NCI-H510A treated with DMSO at 0.1 percent for 48 hours (cell line): ENCODE results near the gene KIAA2012.
"Not testable (repeated sequence)": the region's sequence is repeated elsewhere in the genome, so short reads cannot be mapped to it uniquely, and the experiment has no call there.

Experiments used
- DNase-seq: peaks from one replicate; lab custom pipeline; 2025; lab: John Stamatoyannopoulos, UW

The KIAA2012 gene

DNA sequence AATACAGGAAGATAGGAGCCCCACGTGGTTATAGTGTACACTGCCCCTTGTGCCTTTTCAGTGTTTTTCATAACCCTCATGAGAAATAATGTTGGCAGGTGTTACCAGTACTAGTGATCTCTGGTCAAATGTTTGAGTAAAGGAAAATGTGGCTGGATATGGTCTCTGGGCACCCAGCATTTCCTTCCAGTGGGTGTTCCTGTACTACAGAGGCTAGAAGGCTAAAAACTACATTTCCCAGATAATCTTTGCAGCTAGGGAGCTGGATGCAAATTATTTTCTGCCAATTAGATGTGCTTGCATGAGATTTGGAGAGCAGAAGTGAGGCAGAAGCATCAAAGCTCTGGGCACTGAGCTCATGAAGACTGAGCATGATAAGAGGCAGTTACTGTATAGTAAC, 45.1 kb downstream of the KIAA2012 start:
- DNase-seq: no peak

DNA sequence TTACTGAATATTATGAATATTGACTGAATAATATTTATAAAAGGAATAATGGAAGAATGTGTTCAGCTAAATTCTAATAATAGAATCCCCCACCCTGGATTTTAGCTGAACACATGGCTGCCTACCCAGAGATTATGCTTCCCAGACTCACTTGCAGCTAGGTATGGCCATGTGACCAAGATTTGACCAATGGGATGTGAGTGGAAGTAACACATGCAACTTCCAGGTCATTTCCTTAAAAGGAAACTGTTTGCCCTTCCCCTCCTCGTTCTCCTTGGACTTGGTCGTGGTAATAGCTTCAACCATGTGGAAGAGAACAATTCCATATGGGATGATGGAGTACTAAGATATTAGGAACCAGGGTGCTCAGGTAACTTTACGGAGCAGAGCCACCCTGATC, 47.8 kb downstream of the KIAA2012 start:
- DNase-seq: no peak

DNA sequence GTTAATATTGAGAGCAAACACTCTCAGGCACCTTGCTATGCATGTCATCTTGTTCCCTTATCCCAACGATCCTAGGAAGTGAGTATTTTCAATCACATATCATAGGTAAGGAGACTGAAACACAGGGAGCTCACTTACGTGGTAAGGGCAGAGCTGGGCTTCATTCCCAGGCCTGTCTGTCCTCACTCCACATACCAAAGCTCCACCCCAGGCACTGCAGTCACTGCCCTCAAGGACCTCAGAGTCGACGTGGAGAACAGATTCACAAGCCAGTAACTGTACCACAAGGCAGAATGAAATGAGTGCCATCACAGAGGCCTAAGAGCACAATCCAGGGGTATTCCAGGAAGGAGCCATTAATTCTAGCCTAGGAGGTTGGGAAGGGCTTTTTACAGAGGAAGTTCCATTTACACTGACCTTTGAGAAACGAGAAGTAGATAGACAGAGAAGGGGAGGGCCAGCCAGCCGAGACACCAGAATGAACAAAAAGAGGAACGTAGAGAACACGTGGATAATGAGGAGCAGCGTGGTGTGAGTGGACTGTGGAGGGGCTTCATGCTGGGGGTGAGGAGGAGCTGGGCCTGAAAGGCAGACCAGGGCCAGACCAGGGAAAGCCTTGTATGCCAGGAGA, 48.6 kb downstream of the KIAA2012 start:
- no peak for DNase-seq

- DNase-seq: no peak
These were observed 49.1 kb downstream of the KIAA2012 start for GRCh38 chr2:202122163-202122540.

DNA sequence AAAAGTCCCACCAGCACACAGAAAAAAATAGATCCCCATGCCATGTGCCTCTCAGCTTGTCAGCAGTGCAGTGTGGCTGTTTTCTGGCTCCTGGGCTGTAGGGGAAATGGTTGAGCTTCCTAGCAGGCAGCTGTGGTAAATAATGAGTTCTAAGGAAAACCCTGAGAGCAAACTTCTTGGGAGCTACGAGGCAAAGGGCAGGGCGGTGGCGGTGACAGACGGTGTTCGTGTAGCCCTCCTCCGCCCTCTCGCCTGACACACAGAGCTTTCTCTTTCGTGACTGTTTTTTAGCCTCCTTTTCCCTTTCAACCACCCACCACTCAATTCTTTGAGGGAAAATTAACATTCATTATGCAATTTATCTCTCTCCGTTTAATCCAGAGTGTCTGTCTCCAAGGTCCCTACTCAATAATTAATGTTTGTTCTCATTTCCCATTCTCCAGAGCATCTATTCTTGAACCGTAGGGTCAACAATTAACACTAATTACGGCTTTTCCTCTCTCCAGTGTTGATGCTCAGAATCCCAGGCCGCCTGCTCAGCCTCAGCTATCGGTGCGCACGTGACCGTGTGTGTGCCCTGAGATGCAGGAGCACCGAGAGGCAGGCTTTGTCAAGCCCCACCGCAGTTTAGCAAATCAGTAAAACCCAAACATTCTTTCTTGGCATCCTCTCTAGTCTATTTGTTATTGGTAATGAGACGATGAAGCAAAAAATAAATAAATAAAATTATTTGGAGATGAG, 50.1 kb downstream of the KIAA2012 start:
- no peak for DNase-seq

DNA sequence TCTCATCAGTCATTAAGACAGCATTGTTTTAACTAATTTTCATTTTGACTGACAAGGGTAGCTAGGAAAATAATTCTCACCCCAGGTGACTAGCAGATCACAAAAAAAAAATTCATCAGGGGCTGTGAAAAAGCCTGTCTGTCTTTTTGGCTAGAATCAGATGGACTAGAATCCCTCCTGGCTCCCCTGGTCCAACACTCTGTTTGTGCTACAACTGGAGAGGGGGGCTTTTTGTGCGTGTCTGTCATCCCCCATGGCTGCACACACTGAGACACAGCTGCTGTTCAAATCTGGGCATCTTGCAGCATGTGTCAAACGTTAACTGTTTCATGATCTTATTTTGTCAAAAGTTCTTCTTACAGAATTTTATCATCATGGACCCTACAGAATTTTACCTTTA, 51.2 kb downstream of the KIAA2012 start:
- DNase-seq: no peak

DNA sequence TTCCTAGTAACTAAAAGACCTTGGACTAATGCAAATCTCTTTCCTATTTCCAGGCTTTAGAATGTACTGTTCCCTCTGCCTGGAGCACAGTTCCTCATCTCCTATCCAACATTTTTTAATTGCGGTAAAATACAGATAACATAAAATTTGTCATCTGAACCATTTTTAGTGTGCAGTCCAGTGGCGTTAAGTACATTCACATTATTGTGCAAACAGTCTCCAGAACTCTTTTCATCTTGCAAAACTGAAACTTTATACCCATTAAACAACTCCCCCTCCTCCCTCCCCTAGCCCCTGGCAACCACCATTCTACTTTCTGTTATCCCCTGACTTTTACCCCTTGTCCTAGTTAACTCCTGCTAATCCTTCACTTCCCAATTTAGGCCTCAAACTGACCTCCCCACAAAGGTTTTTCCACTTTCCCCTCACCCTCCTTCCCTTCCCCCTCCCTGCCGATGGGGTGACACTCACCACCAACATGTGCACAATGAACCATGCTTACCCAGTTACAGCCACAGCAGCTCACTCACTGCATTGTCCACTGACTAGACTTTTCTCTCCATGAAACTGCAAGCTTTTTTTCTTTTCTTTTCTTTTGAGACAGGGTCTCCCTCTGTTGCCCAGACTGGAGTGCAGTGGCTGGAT, 54.8 kb downstream of the KIAA2012 start:
- no peak for DNase-seq

DNA sequence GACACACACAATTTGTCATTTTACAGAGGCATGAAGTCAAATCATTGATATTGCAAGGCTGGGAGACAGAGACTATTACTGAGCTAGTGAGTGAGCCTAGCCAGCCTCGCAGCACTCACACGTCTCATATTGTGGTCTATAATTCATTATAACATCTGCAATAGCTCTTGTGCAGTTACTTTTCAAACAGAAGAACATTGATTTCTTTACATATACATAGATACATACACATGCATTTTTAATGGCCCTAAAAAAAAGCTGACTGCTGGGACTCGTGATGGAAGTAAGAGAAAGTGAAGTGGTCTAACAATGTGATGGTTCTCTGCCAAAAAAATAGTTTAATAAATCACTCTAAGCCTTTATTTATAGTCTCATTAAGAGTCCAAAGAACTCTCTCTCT, 56.8 kb downstream of the KIAA2012 start:
- no peak for DNase-seq

DNA sequence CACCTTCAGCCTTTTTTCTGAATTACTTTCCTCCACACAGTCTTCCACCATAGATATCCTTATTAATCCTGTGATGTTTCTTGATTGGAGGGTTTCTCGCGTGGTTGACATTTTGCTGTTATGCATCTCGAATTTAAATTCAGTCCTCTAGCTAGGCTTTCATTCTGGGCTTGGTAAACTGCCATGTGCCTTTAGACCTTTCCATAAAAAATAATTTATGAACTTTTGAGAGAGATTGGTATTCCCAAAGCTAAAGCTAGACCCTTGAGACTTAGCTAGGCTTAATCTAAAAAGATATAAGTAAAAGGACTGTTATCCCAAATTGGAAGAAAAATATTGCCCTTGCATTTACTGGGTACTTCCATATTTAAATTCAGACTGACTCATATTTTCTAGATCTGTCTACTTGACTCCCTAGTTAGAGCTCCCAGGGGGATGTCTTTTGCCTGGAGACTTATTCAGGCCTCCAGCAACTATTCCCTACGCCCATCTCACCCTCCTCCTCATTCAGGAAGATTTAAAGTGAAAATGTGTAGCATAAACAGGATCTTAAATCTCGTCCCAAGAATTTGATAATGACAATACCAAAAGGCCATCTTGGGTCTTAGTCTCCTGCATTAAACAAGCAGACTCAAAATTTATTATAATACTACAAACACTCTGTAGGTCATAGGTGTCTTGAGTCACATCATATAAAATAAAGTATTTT, 60.3 kb downstream of the KIAA2012 start:
- no peak for DNase-seq

DNA sequence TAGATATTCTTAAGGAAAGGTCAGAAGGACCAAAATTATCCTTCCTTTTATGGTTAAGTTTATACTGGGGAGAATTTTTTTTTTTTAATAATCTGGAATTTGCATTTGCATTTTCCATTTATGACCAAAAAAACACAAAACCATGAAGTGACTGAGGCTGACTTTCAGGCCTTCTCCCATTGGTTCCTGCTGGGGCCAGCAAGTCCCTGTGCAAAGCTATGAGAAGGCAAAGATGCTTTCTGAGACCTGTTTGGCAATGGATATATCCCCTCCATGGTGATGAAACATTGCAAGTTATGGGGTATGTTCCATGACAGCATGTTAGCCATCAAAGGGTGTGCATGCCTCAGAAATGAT, 60.8 kb downstream of the KIAA2012 start:
- no peak for DNase-seq

GRCh38 chr2:202135091-202135874, 62.2 kb downstream of the KIAA2012 start:
- no peak for DNase-seq

GRCh38 chr2:202136039-202136438, 63.0 kb downstream of the KIAA2012 start:
- not testable (repeated sequence) for DNase-seq

DNA sequence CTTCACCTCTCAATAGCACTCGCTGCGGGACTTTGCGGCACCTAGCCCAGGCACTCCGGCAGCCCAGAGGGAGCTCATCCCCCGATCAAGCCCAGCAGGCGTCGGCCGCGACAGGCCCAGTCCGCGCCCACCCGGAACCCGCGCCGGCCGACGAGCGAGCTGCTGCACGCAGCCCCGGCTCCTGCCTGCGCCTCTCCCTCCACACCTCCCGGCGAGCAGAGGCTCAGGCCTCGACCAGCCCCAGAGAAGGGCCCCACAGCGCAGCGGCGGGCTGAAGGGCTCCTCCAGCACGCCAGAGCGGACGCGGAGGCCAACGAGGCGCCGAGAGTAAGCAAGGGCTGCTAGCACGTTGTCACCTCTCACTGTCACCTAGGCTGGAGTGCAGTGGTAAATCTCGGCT, 63.5 kb downstream of the KIAA2012 start:
- DNase-seq: no peak

DNA sequence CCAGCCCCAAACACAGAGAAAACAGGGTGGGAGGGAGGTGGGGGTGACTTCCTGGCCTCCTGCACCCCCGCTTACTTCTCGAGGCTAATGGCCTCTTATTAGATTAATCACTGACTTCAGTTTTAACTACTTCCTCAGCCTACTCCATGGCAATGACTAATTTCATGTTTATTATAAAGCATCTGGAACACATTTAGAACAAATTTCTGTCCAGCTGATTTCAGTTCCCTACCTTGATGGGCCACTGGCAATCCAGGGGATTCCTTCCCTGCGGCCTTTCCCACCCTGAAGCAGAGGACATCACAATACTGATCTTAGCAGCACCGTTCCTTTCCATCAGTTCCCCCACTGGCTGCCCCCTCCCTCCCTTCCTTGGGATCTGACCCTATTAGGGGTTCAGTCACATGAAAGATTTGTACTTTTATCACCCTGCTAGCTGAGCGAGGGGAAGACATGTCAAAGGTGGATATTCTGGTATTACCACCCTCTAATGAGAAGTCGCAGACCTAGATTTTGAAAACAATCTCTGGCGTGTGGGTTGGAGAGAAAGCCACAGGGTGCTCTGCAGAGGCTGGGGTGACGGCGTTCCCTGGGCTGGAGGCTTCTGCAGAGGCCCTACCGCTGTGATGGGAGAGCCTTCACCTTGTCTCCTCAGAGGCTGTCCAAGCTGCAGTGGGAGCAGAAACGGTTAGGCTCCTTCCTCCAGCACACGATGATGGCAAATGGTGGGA, 67.6 kb downstream of the KIAA2012 start:
- no peak for DNase-seq

GRCh38 chr2:202141329-202141947, 68.4 kb downstream of the KIAA2012 start:
- DNase-seq: no peak

- DNase-seq: no peak
These were observed 69.5 kb downstream of the KIAA2012 start for GRCh38 chr2:202142540-202142939.

- no peak for DNase-seq
These were observed 74.7 kb downstream of the KIAA2012 start for GRCh38 chr2:202147775-202148174.

DNA sequence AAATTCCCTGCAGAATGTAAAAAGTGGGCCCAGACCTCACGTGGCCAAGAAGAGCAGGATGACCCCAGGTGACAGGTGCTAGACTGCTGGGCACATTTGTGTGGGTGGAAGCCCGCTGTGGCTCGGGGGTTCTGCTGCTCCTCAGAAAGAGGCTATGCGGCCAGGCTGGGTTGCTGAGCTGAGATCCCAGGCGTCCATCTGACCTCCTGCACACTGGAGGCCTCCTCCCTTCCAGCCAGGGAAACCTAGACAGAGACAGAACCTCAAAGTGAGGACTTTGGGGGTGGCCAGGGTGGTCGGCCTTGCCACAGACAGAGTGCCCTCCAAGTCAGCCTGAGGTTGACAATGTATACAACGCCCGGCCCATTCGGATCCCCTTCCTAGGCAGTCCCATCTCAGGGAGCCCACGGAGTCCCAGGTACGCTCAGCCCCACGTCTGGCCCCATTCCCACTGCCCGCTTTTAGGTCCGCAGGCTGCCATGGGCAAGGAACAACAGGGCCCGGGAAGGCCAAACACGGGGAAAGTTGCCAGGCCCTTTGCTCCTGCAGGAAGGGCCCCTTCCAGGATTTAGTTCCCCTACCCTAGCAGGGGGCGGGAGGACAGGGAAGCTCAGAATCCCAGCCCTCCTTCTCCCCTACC, 75.6 kb downstream of the KIAA2012 start:
- DNase-seq: no peak

DNA sequence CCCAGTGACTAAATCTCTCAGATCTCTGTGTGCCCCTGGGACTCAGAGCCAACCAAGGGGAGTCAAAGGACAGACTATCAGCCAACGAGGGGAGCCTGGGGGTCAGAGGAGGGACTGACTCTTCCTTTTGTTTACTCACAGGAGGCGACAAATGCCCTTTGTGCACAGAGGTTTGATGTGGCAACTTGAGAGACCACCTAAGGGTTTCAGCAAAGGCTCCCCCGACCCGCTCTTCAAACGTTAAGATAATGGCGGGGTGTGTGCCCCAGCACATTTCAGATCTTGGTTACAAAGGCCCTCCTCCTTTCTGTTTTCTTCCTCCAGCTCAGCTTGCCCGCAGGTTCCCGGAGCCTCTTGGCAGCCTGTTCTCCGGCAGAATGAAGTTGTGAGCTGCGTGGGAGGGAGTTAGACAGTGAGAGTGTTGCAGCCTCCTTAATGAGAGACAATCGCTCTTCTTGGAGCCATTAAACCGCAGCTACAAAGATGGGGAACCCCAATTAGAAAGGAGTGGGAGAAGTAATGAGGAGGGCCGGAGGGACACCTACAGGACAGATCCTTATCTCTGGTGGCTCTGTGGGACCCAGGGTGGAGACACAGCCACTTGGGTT, 76.2 kb downstream of the KIAA2012 start:
- no peak for DNase-seq

GRCh38 chr2:202149936-202150335, 76.9 kb downstream of the KIAA2012 start:
- DNase-seq: no peak
